GM21447 (cell line): Measurements from ENCODE around the gene PDE4DIP.
"Not testable (repeated sequence)": the region's sequence is repeated elsewhere in the genome, so short reads cannot be mapped to it uniquely, and the experiment has no call there.

Experiments
- ATAC-seq: cut with Tn5 transposase; IDR thresholded peaks from one replicate; pipeline ENCODE4 v1.9.1; 2021; ENCODE audit not compliant: unreplicated experiment

PDE4DIP gene

GRCh38 chr1:148844220-148844619 lies at the start of gene PDE4DIP:
Gene PDE4DIP, plus strand, starts transcription at chr1:148844428. Its CDS starts 347 bp downstream, at chr1:148844775.
- not testable (repeated sequence) for ATAC-seq

- not testable (repeated sequence) for ATAC-seq
Measured at GRCh38 chr1:148808268-148808928, 35.8 kb upstream of the PDE4DIP start.

- ATAC-seq: not testable (repeated sequence)
Measured at GRCh38 chr1:148808929-148809283, 35.3 kb upstream of the PDE4DIP start.

- ATAC-seq: not testable (repeated sequence)
Measured at GRCh38 chr1:148822180-148822579, 22.0 kb upstream of the PDE4DIP start.

DNA sequence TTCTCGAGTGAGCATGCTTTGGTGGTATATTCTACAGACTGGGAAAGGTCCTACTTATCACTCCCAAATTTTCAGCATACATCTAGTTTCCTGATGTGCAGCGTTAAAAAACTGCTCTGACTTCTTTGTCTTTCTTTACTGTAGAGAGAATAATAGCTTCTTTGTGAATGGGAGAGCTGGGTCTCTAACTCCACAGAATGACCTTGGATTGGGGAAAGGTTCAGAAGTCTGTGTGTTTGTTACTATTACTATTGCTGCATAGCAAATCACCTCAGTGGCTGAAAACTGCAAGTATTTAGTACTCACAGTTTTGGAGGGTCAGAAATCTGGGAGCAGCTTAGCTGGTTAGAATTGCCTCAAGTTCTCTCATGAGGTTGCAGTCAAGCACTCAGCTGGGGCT lies 20.4 kb upstream of the PDE4DIP start:
- not testable (repeated sequence) for ATAC-seq

DNA sequence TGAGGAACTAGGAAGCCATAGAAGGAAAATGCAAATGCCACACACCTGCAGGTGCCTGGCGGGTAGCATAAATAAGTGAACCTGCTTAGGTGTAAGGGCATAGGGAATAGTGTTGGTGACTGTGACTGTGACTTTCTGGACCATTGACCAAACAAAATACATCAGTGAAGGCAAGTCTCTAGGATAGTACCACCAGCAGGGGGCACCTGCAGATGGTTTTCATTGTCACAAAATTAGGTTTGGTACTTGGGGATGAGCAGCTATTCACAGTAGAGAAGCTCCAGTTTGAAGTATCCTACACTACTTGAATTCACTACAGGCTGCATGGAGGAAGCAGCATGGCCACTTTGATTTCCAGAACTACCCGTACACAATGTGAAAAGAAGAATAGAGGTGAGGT lies 19.2 kb upstream of the PDE4DIP start:
- not testable (repeated sequence) for ATAC-seq

- not testable (repeated sequence) for ATAC-seq
Measured at GRCh38 chr1:148828531-148828930, 15.7 kb upstream of the PDE4DIP start.

DNA sequence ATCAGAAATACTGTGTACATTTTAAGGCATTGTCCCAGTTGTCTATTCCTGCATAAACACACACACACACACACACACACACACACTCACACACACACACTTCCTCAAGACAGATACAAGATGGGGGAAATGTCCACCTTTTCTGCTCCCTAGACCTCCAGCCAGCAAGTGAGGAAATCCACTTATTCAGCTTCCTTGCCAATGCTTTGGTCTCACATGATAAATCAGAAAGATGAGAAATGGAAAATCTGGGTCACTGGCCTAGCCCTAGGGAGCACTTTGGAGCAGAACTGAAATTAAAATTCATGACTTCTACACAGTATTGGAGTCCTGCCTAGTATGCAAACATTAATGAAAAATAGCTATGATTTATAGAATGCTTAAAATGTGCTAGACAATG lies 15.3 kb upstream of the PDE4DIP start:
- not testable (repeated sequence) for ATAC-seq

DNA sequence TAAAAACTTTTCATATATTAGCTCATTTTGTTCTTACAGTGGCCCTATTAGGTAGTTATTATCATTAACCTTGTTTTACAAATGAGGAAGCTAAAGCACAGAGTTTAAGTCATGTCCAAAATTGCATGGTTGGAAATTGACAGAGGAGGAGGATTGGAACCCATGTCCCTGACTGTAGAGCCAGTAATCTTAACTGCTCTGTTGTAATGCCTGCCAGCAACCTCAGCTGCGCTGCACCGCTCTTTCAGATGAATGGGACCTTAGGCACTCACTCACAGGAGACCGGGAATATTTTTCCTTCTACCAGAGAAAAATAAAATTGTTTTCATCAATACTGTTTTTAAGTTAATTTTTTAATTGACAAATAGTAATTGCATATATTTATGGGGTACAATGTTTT lies 14.9 kb upstream of the PDE4DIP start:
- ATAC-seq: not testable (repeated sequence)

DNA sequence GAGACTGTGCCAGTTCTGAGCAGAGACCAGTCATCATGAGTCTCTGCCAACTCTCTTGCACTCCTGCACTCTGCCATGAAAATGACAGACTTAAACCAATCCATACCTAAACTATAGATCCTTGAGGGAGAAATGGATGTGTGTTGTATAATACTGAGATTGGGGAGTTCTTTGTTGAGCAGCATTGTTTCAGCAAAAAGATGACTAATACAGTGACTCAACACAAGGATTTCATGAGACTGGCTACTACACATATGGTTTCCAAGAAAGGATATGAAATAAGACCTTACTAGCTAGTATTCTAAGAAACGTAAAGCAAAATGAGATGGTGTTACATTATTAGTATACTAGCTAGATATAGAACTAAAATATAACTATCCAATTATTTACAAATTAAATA lies 3.0 kb upstream of the PDE4DIP start:
- not testable (repeated sequence) for ATAC-seq

DNA sequence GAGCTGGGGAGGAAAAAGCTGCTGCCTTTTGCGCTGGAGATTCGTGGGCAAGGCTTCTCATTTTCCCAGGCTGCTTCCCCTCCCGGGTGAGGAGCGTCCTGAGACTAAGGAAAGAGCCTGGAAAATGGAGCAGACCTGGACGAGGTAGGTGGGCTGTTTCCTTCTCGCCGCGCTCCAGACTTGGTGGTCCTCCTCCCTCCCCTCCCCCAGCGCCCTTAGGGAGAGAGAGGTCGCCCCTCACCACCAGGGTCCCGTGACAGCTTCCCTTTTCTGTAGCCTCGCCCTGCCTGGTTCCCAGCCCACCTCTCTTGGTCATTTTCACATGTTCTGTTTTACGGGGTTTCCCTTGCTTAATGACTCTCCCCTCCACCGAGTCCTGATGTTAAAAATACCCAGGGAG lies 423 bp downstream of the PDE4DIP start:
- ATAC-seq: not testable (repeated sequence)

GRCh38 chr1:148845068-148845467 lies 840 bp downstream of the PDE4DIP start:
- ATAC-seq: not testable (repeated sequence)

GRCh38 chr1:148850347-148850746 lies 6.1 kb downstream of the PDE4DIP start:
- ATAC-seq: not testable (repeated sequence)

GRCh38 chr1:148850840-148851239 lies 6.6 kb downstream of the PDE4DIP start:
- ATAC-seq: not testable (repeated sequence)

DNA sequence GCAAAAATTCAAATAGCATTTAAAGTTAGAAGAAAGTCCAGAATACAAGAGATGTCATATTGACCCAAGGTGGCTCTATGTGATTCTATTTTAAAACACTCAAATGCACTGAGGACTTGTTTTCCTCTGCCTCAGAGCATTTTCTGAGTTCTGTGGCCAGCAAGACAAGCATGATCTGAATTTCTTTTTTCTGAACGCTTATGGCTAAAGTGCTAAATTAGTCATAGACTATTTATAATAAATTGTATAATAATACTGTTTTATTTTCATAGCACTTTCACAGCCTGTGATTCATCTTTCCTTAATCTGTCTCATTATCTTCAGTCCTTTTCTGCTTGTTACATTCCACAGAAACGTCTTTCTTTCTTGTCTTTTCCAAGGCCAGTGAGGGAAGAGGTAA lies 7.5 kb downstream of the PDE4DIP start:
- not testable (repeated sequence) for ATAC-seq

GRCh38 chr1:148853363-148853762 lies 9.1 kb downstream of the PDE4DIP start:
- ATAC-seq: not testable (repeated sequence)

DNA sequence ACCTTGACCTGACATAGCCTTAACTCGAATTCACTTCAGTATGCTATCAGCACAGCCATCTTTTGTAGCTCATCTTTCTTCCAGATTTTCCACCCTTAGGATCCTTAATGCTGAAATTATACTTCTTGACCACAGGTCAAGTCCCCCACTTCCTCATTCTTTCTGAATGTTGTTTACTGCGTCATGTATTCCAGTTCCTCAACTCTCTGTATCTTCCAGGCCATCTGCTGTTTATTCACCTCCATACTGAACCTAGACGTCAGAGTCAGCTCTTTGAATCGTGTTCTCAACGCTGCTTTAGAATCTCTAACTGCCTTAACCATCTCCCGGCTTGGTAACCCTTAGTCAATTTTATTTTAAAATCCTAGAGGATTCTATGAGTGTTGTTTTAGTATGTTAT lies 9.8 kb downstream of the PDE4DIP start:
- not testable (repeated sequence) for ATAC-seq

GRCh38 chr1:148855367-148855766 lies 11.1 kb downstream of the PDE4DIP start:
- ATAC-seq: not testable (repeated sequence)

- ATAC-seq: not testable (repeated sequence)
Measured at GRCh38 chr1:148860049-148860448, 15.8 kb downstream of the PDE4DIP start.

- ATAC-seq: not testable (repeated sequence)
Measured at GRCh38 chr1:148860579-148861259, 16.5 kb downstream of the PDE4DIP start.

- not testable (repeated sequence) for ATAC-seq
Measured at GRCh38 chr1:148862590-148862989, 18.4 kb downstream of the PDE4DIP start.

DNA sequence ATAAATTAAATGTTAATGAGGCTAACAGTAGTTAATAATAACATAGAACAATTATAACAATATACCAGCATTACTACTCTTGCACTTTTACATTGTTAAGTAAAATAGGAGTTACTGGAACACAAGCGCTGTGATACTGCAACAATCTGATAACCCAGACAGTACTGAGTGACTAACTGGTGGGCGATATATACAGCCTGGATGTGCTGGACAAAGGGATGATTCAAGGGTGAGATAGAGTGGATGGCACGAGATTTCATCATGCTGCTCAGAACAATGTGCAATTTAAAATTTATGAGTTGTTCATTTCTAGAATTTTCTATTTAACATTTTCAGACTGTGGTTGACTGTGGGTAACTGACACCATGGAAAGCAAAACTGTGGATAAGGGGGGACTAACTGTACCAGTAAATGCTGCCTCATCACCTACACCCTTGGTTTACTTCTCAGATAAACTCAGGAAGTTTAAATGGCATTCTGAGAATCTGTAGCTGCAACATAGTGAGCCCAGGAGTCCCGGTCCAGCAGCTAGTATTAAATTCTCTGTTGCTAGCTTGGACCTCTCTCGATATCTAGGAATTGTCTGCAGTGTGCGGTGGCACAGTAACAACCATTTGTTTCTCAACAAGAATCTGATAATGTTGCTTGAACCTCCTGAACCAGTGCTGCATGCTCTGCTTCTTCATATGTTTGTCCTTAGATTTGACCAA lies 24.9 kb downstream of the PDE4DIP start:
- ATAC-seq: not testable (repeated sequence)
